GM21367 (cell line): ENCODE measurements around the gene MZF1.

Experiments
- ATAC-seq: cut with Tn5 transposase; IDR thresholded peaks from one replicate; pipeline ENCODE4 v1.9.1; 2021; ENCODE audit not compliant: unreplicated experiment

The MZF1 gene

DNA sequence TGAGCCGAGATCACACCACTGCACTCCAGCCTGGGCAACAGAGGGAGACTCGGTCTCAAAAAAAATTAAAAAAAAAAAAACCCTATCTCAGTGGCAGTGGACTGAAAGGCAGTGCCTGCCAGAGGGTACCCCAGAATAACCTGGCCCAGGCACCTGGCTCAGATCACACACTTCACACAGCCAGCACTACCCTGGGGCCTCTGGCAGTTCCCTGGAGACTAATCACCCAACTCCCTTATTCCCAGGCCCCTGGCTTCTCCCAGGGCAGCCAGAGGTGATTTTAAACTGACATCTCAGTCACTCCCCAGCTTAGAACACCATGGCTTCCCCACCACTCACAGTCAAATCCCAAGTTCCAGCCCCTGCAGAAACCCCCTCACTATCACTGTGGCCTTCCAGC, 57.9 kb downstream of the MZF1 start:
- no peak for ATAC-seq

DNA sequence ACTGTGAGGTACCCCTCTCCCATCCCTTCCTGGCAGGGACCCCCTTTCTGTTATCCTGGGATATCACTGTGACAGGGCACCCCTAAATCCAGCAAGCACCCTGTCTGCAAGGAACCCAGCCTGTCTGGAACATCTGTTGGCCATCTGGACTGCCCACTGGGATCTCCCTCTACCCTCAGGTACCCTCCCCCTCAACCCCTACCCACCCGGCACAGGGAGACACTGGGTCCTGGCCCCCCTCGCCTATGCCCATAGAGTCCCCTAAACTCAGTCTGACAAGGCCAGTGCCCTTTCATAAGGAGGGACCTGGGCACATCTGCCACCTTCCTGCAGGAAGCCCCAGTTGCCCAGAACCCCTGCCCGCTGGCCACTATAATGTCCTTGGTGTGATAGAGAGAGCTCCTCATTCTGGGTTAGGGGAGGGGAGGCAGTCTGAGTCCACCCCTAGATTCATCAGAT, 58.5 kb downstream of the MZF1 start:
- no peak for ATAC-seq

GRCh38 chr19:58513694-58514563, 59.2 kb downstream of the MZF1 start:
- ATAC-seq, result peak; percentile 40

DNA sequence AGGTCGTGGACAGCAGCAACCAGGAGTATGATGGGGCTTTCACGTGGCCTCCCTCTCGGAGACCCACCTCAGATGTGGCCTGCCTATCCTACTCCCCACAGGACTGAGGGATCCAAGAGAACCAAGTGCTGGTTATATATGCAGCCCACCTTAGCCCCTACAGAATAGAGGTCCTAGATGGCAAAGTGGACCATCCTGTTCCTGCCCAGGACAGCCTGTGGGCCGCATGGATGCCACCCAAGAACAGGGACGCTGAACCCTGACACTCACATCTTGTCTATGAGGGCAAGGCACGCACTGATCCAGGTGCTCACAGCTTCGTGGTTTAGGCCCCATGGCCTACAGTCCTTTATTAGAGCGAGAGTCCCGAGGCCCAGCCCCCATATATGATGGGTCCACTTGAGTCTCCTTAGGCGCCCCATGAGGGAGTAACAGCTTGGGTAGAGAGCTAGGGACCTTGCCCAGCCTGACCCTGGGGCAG, 59.9 kb downstream of the MZF1 start:
- ATAC-seq, result no peak
